Ishikawa (cell line): ENCODE measurements around the gene KCNK10.

Source experiments
- EP300 ChIP-seq: IDR thresholded peaks from 2 replicates; pipeline ENCODE4 v1.6.1; 2012; ENCODE audit warnings: borderline replicate concordance
- YY1 ChIP-seq: IDR thresholded peaks from 2 replicates; pipeline ENCODE4 v1.6.1; 2012; ENCODE audit warnings: low read depth
- ZBTB7A ChIP-seq: IDR thresholded peaks from 2 replicates; pipeline ENCODE4 v1.6.1; 2012; ENCODE audit warnings: low read depth
- TF ChIP-seq, protein P1 (sequence below): IDR thresholded peaks from 2 replicates; pipeline ENCODE4 v1.6.1; 2012; ENCODE audit warnings: low read depth, mild to moderate bottlenecking

DNA sequence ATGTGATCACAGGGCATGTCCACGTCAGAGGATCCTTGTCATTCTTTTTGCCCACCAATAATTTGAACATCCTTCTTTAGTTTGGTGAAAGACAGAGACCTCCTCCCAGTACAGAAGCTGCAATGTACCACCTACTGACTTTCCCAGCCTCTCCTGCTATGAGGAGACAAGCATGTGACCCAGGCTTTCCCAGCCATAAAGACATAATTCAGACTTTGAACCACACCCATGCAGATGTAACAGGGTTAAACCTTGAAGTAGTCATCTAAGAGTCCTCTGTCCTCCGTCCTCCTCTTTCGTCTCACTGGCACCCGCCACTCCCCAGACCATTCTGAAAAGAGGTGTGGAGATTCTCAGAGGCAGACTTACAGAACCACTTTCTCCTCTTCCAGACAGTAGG lies 120.8 kb downstream of the KCNK10 start:
- TF ChIP-seq, protein P1, sequence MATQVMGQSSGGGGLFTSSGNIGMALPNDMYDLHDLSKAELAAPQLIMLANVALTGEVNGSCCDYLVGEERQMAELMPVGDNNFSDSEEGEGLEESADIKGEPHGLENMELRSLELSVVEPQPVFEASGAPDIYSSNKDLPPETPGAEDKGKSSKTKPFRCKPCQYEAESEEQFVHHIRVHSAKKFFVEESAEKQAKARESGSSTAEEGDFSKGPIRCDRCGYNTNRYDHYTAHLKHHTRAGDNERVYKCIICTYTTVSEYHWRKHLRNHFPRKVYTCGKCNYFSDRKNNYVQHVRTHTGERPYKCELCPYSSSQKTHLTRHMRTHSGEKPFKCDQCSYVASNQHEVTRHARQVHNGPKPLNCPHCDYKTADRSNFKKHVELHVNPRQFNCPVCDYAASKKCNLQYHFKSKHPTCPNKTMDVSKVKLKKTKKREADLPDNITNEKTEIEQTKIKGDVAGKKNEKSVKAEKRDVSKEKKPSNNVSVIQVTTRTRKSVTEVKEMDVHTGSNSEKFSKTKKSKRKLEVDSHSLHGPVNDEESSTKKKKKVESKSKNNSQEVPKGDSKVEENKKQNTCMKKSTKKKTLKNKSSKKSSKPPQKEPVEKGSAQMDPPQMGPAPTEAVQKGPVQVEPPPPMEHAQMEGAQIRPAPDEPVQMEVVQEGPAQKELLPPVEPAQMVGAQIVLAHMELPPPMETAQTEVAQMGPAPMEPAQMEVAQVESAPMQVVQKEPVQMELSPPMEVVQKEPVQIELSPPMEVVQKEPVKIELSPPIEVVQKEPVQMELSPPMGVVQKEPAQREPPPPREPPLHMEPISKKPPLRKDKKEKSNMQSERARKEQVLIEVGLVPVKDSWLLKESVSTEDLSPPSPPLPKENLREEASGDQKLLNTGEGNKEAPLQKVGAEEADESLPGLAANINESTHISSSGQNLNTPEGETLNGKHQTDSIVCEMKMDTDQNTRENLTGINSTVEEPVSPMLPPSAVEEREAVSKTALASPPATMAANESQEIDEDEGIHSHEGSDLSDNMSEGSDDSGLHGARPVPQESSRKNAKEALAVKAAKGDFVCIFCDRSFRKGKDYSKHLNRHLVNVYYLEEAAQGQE: no peak
- no peak for TF ChIP-seq YY1
- no peak for TF ChIP-seq ZBTB7A
- no peak for TF ChIP-seq EP300
